Naive thymus-derived CD4-positive, alpha-beta T cell (primary cell): ENCODE measurements around the gene DHX34. TPM values are rescaled to one million over a fixed set of nuclear protein-coding genes. Genes with fewer than 3 reads are reported as not detected.
"Not testable (repeated sequence)": the region's sequence is repeated elsewhere in the genome, so short reads cannot be mapped to it uniquely, and the experiment has no call there.

Experiments used
- ATAC-seq: fragments of 150-1000 bp; cut with Tn5 transposase; 2 replicates; pipeline ENCODE4 v1.10.0; 2021; ENCODE audit warnings: mild to moderate bottlenecking, moderate library complexity
- CTCF ChIA-PET: fragments of 350-600 bp; sonication (Branson Sonifier 250); formaldehyde crosslinking; loops from one replicate; lab custom pipeline; 2021; ENCODE audit warnings: antibody characterized with exemption; lab: Charles Lee
- POLR2A ChIA-PET: fragments of 350-600 bp; sonication (Branson Sonifier 250); formaldehyde crosslinking; loops from one replicate; lab custom pipeline; 2021; ENCODE audit warnings: antibody characterized with exemption, inconsistent platforms; lab: Charles Lee
- DNase-seq, 9 donors: peaks; one replicate each; pipeline versions ENCODE4 v3.0.0 to v3.0.0-alpha.2; 2020 to 2022; ENCODE audit warnings: mixed read lengths in 1 of 9
- H3K27ac ChIP-seq: one replicate; pipeline ENCODE4 v1.7.0; 2013; ENCODE audit warnings: mild to moderate bottlenecking, low read depth, low read length, moderate library complexity
- H3K27me3 ChIP-seq, 2 donors: one replicate each; pipeline ENCODE4 v1.7.0; 2013; ENCODE audit warnings: low read length in 2 of 2, mild to moderate bottlenecking in 2 of 2, moderate library complexity in 2 of 2; ENCODE audit not compliant: control insufficient read depth in 2 of 2, insufficient read depth in 2 of 2
- H3K36me3 ChIP-seq, 3 experiments: 1 replicate in 2 of 3; 2 replicates in 1 of 3; pipeline ENCODE4 v1.7.0; 2013; ENCODE audit warnings: low read length in 3 of 3, mild to moderate bottlenecking in 3 of 3, moderate library complexity in 1 of 3; ENCODE audit not compliant: insufficient read depth in 3 of 3, control insufficient read depth in 2 of 3
- H3K4me1 ChIP-seq, 2 donors: one replicate each; pipeline ENCODE4 v1.7.0; 2013; ENCODE audit warnings: low read length in 2 of 2, mild to moderate bottlenecking in 2 of 2, moderate library complexity in 1 of 2; ENCODE audit not compliant: control insufficient read depth in 2 of 2, insufficient read depth in 2 of 2
- H3K4me3 ChIP-seq: 2 replicates; pipeline ENCODE4 v1.7.0; 2013; ENCODE audit warnings: mild to moderate bottlenecking, low read length
- H3K9me3 ChIP-seq, 3 experiments: 1 replicate in 2 of 3; 2 replicates in 1 of 3; pipeline ENCODE4 v1.7.0; 2013; ENCODE audit warnings: low read length in 3 of 3; ENCODE audit not compliant: control insufficient read depth in 2 of 3
- H3K27ac Mint-ChIP-seq, 9 donors: one replicate each; pipeline ENCODE4 v1.8.0; 2020 to 2022; ENCODE audit warnings: mixed read lengths in 9 of 9, mild to moderate bottlenecking in 8 of 9, moderate library complexity in 5 of 9, inconsistent platforms in 2 of 9
- H3K27me3 Mint-ChIP-seq, 5 donors: one replicate each; pipeline ENCODE4 v1.8.0; 2021 to 2022; ENCODE audit warnings: mixed read lengths in 5 of 5, mild to moderate bottlenecking in 1 of 5
- H3K36me3 Mint-ChIP-seq, 5 donors: one replicate each; pipeline ENCODE4 v1.8.0; 2020 to 2022; ENCODE audit warnings: mixed read lengths in 5 of 5, mild to moderate bottlenecking in 3 of 5, inconsistent platforms in 1 of 5
- H3K4me1 Mint-ChIP-seq, 7 donors: one replicate each; pipeline ENCODE4 v1.8.0; 2020 to 2022; ENCODE audit warnings: mixed read lengths in 7 of 7, mild to moderate bottlenecking in 3 of 7, inconsistent platforms in 1 of 7
- H3K4me3 Mint-ChIP-seq, 10 donors: one replicate each; pipeline ENCODE4 v1.8.0; 2020 to 2022; ENCODE audit warnings: mild to moderate bottlenecking in 10 of 10, mixed read lengths in 10 of 10, moderate library complexity in 6 of 10, inconsistent platforms in 2 of 10
- H3K9me3 Mint-ChIP-seq, 11 donors: one replicate each; pipeline ENCODE4 v1.8.0; 2020 to 2022; ENCODE audit warnings: mixed read lengths in 11 of 11, mild to moderate bottlenecking in 4 of 11, inconsistent platforms in 1 of 11, moderate library complexity in 1 of 11
- intact Hi-C, 2 donors: fragments of 100-400 bp; cut with micrococcal nuclease; formaldehyde crosslinking; loops; one replicate each; pipeline ENCODE4 v1.15.1; 2023
- polyA plus RNA-seq, 2 donors: library from polyadenylated mRNA; unstranded; fragments of 300-500 nt; fragmentation: Illumina TruSeq; gene quantifications; one replicate each; pipeline ENCODE4 v1.2.3, GENCODE V29; 2021
- total RNA-seq, 6 experiments: library from RNA in 5 of 6; stranded (reverse) in 5 of 6; gene quantifications; 1 replicate in 5 of 6; 2 replicates in 1 of 6; pipeline ENCODE4 v1.2.3 and lab custom pipeline; 2021 to 2026

DHX34 gene
- total and polyA plus RNA-seq, 7 experiments from 2014 or later, result 3.7 to 31.6 (median 16.9) TPM

DNA sequence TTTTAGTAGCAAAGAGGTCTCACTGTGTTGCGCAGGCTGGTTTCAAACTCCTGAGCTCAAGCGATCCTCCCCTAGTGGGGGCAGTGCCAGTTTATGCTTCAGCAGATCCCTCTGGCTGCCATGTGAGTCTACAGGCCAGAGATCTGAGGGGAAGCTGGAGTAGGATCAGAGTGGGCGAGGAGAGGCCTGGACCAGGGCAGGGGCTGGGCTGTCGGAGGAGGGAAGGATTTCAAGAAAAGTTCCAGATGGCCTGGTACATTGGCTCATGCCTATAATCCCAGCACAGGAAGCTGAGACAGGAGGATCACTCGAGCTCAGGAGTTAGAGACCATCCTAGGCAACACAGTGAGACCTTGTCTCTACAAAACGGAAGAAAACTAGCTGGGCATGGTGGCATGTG lies 9.8 kb downstream of the DHX34 start:
- ChIA-PET POLR2A (interaction anchor here (0.7 kb wide), 1 partner anchor 387 kb away, joined by 3 read pairs; no protein-coding TSS in a partner anchor), CTCF (no interaction called here)
- ATAC-seq (no peak), DNase-seq (no peak)
- H3K27ac Mint-ChIP-seq, result peak overlapping the region in 1 of 9 donors; percentile 67
- no peaks in the 10 kb centered on the region for H3K9me3 ChIP-seq
- no peaks in the 10 kb centered on the region for H3K27me3 ChIP-seq
- H3K4me1 ChIP-seq, result no peaks in the 10 kb centered on the region
- H3K4me1 Mint-ChIP-seq, result peaks cover 0 to 21% (median 13%) of the 10 kb centered on the region in 7 donors
- no peak overlapping the region for H3K4me3 Mint-ChIP-seq
- no peak overlapping the region for H3K4me3 ChIP-seq
- H3K9me3 Mint-ChIP-seq, result peaks cover 0 to 1% (median 0%) of the 10 kb centered on the region in 11 donors
- peaks cover 0 to 58% (median 24%) of the 10 kb centered on the region in 5 donors for H3K36me3 Mint-ChIP-seq
- H3K27ac ChIP-seq, result no peak overlapping the region
- H3K27me3 Mint-ChIP-seq, result no peaks in the 10 kb centered on the region
- intact Hi-C loops, result no loop called here
- H3K36me3 ChIP-seq, result peaks cover 19 to 96% (median 44%) of the 10 kb centered on the region in 3 experiments

DNA sequence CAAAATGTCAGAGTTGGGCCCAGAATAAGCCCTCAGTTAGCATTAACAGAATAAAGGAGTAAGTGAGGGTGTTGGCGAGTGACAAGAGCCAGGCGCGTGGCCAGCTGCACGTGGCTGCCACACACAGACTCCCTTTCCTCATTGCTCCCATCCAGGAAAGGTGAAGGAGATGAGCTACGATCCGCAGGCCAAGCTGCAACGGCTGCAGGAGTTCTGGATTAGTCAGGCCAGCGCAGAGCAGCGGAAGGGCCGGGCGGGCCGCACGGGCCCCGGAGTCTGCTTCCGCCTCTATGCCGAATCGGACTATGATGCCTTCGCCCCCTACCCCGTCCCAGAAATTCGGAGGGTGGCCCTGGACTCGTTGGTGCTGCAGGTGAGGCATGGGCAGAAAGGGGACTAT lies 13.2 kb downstream of the DHX34 start:
- H3K27ac ChIP-seq, result no peak overlapping the region
- no peaks in the 10 kb centered on the region for H3K27me3 ChIP-seq
- DNase-seq (no peak), ATAC-seq (no peak)
- Mint-ChIP-seq H3K4me3 (no peak overlapping the region), H3K9me3 (peaks cover 0 to 1% (median 0%) of the 10 kb centered on the region in 11 donors), H3K27me3 (no peaks in the 10 kb centered on the region), H3K4me1 (peaks cover 0 to 2% (median 0%) of the 10 kb centered on the region in 7 donors), H3K27ac (no peak overlapping the region), H3K36me3 (peaks cover 4 to 51% (median 9%) of the 10 kb centered on the region in 5 donors)
- no peaks in the 10 kb centered on the region for H3K4me1 ChIP-seq
- intact Hi-C loops, result no loop called here
- peaks cover 12 to 79% (median 36%) of the 10 kb centered on the region in 3 experiments for H3K36me3 ChIP-seq
- no peak overlapping the region for H3K4me3 ChIP-seq
- POLR2A ChIA-PET, result no interaction called here
- CTCF ChIA-PET, result no interaction called here
- no peaks in the 10 kb centered on the region for H3K9me3 ChIP-seq

GRCh38 chr19:47363758-47364531 lies 14.8 kb downstream of the DHX34 start:
- ChIA-PET POLR2A (no interaction called here), CTCF (no interaction called here)
- Mint-ChIP-seq H3K36me3 (peaks cover 4 to 40% (median 8%) of the 10 kb centered on the region in 5 donors), H3K9me3 (peaks cover 0 to 1% (median 0%) of the 10 kb centered on the region in 11 donors), H3K4me1 (peaks cover 0 to 2% (median 0%) of the 10 kb centered on the region in 7 donors), H3K27me3 (no peaks in the 10 kb centered on the region), H3K27ac (no peak overlapping the region), H3K4me3 (no peak overlapping the region)
- Histone ChIP-seq H3K9me3 (no peaks in the 10 kb centered on the region), H3K27ac (no peak overlapping the region), H3K36me3 (peaks cover 9 to 66% (median 30%) of the 10 kb centered on the region in 3 experiments), H3K27me3 (no peaks in the 10 kb centered on the region), H3K4me1 (no peaks in the 10 kb centered on the region), H3K4me3 (no peak overlapping the region)
- DNase-seq (no peak), ATAC-seq (peak; percentile 74)
- intact Hi-C loops, result no loop called here

DNA sequence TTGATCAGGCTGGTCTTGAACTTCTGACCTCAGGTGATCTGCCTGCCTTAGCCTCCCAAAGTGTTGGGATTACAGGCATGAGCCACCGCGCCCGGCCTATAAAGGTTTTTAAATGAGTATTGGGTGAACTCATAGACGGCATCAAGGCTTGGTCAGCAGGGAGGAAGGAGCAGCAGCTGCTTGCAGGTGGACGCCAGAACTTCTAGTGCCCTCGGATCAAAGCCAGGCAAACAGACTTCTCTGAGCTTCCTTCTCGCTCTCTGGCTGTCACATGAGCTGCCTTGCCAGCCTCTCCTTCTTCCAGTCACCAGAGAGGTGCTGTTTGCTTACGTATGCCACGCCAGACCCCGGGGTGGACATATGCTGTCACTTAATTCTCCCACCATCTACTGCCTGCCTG lies 16.3 kb downstream of the DHX34 start:
- H3K27ac Mint-ChIP-seq, H3K27ac ChIP-seq, H3K27me3 ChIP-seq, H3K4me3 Mint-ChIP-seq, H3K27me3 Mint-ChIP-seq, H3K9me3 Mint-ChIP-seq, ATAC-seq, intact Hi-C loops, DNase-seq, H3K9me3 ChIP-seq, CTCF ChIA-PET, H3K4me3 ChIP-seq, POLR2A ChIA-PET, H3K4me1 Mint-ChIP-seq, H3K4me1 ChIP-seq: not testable (repeated sequence)
- peaks cover 6 to 66% (median 19%) of the 10 kb centered on the region in 3 experiments for H3K36me3 ChIP-seq
- H3K36me3 Mint-ChIP-seq, result peaks cover 4 to 45% (median 8%) of the 10 kb centered on the region in 5 donors

DNA sequence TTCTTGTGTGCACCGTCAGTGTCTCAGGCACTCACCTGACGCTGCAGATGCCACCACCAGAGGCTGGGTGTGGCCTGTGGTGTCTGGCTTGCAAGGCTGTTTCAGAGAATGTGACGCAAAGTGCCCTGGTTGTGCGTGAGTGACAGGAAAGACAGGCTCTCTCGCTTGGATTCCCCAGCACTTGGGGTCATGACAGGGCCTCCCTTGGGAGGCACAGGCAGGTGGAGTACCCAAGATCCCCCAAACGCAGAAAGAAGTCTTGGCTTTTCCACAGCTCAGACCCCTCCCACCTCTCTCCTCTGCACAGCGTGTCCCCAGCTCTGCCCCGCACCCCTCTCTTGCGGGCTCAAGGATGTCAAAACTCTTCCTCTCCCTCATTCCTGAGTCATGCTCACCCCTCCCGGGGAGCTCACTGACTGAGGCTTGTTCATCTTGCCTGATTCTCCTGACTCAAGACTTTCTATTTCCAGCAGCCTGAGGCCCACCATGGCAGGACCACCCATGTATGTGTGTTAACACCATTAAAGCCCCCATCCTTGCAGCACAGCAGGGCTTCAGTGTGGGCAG lies 21.0 kb downstream of the DHX34 start:
- Histone ChIP-seq H3K9me3 (no peaks in the 10 kb centered on the region), H3K4me3 (no peak overlapping the region), H3K27me3 (no peaks in the 10 kb centered on the region), H3K36me3 (peaks cover 0 to 70% (median 5%) of the 10 kb centered on the region in 3 experiments), H3K4me1 (no peaks in the 10 kb centered on the region), H3K27ac (no peak overlapping the region)
- ATAC-seq, result peak; percentile 88
- no peak for DNase-seq
- Mint-ChIP-seq H3K4me1 (peaks cover 0 to 8% (median 0%) of the 10 kb centered on the region in 7 donors), H3K4me3 (no peak overlapping the region), H3K9me3 (no peaks in the 10 kb centered on the region), H3K36me3 (peaks cover 5 to 34% (median 7%) of the 10 kb centered on the region in 5 donors), H3K27me3 (no peaks in the 10 kb centered on the region), H3K27ac (no peak overlapping the region)
- CTCF ChIA-PET, result no interaction called here
- intact Hi-C loops, result no loop called here
- POLR2A ChIA-PET, result no interaction called here

- Histone ChIP-seq H3K36me3 (peaks cover 0 to 76% (median 5%) of the 10 kb centered on the region in 3 experiments), H3K4me3 (no peak overlapping the region), H3K27ac (no peak overlapping the region), H3K9me3 (no peaks in the 10 kb centered on the region), H3K4me1 (no peaks in the 10 kb centered on the region), H3K27me3 (no peaks in the 10 kb centered on the region)
- ChIA-PET POLR2A (no interaction called here), CTCF (interaction anchor here (1.0 kb wide), 1 partner anchor 20 kb away, joined by 3 read pairs; no protein-coding TSS in a partner anchor)
- intact Hi-C loops, result no loop called here
- Mint-ChIP-seq H3K36me3 (peaks cover 5 to 34% (median 9%) of the 10 kb centered on the region in 5 donors), H3K9me3 (no peaks in the 10 kb centered on the region), H3K4me3 (no peak overlapping the region), H3K4me1 (peaks cover 0 to 9% (median 0%) of the 10 kb centered on the region in 7 donors), H3K27ac (no peak overlapping the region), H3K27me3 (no peaks in the 10 kb centered on the region)
- no peak for DNase-seq
- ATAC-seq, result no peak
Observed at GRCh38 chr19:47371261-47371660, 22.1 kb downstream of the DHX34 start.
